Effector memory CD8-positive, alpha-beta T cell (primary cell): Measurements from ENCODE around the gene MBL2.

Experiments
- ATAC-seq: fragments of 150-1000 bp; cut with Tn5 transposase; replicated peaks from 2 replicates; pipeline ENCODE4 v1.10.0; 2021; ENCODE audit warnings: mild to moderate bottlenecking, moderate library complexity
- DNase-seq, 3 experiments: peaks; one replicate each; pipeline ENCODE4 v3.0.0; 2021
- H3K27ac Mint-ChIP-seq, 2 donors: one replicate each; pipeline ENCODE4 v1.8.0; 2022; ENCODE audit warnings: mild to moderate bottlenecking in 2 of 2, mixed read lengths in 2 of 2, moderate library complexity in 2 of 2
- H3K27me3 Mint-ChIP-seq, 2 donors: one replicate each; pipeline ENCODE4 v1.8.0; 2022; ENCODE audit warnings: mixed read lengths in 2 of 2
- H3K36me3 Mint-ChIP-seq: one replicate; pipeline ENCODE4 v1.8.0; 2022; ENCODE audit warnings: mild to moderate bottlenecking, moderate library complexity, mixed read lengths; ENCODE audit not compliant: insufficient read depth
- H3K4me1 Mint-ChIP-seq, 2 donors: one replicate each; pipeline ENCODE4 v1.8.0; 2022; ENCODE audit warnings: low read depth in 2 of 2, mixed read lengths in 2 of 2
- H3K4me3 Mint-ChIP-seq, 2 donors: one replicate each; pipeline ENCODE4 v1.8.0; 2022; ENCODE audit warnings: mild to moderate bottlenecking in 2 of 2, mixed read lengths in 2 of 2, moderate library complexity in 2 of 2
- H3K9me3 Mint-ChIP-seq, 2 donors: one replicate each; pipeline ENCODE4 v1.8.0; 2022; ENCODE audit warnings: mixed read lengths in 2 of 2
- total RNA-seq, 9 experiments: gene quantifications; one replicate each; lab custom pipeline; 2026; lab: John Stamatoyannopoulos, UW

Gene MBL2
- 0 reads per million in 9 experiments for total RNA-seq

DNA sequence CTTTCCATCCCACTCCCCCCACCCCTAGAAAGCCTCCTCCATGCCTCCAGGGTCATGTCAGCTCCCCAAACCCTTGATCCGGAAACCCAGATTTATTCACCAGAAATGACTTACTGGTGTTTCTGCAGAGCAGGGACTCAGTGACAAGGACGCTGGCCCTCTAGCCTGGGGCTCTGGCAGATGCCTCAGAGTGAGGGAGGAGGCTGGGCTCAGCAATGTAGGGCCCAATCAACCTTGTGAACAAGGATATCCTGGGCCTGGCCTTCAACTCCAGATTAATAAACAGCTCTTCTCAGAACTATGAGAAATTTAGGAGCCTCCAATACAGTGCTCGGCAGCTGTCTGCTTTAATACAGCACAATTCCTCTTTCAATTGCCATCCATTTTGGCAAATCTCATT, at the start of gene MBL2:
MBL2 (minus strand) TSS at position 162 of the 400 bp plus-strand sequence. CDS start 1,149 bp downstream, outside the sequence.
- DNase-seq (no peak), ATAC-seq (no peak)
- peaks cover 14 to 32% of the 10 kb centered on the region in 2 donors for H3K9me3 Mint-ChIP-seq
- no peaks in the 10 kb centered on the region for H3K4me1 Mint-ChIP-seq
- no peaks in the 10 kb centered on the region for H3K27me3 Mint-ChIP-seq
- no peak within 1 kb of the TSS for H3K27ac Mint-ChIP-seq
- no peaks in the 10 kb centered on the region for H3K36me3 Mint-ChIP-seq
- no peak within 1 kb of the TSS for H3K4me3 Mint-ChIP-seq

GRCh38 chr10:52820309-52820708, 47.7 kb upstream of the MBL2 start:
- Mint-ChIP-seq H3K4me3 (no peak overlapping the region), H3K27ac (no peak overlapping the region), H3K27me3 (no peaks in the 10 kb centered on the region), H3K9me3 (peaks cover 4 to 15% of the 10 kb centered on the region in 2 donors), H3K36me3 (no peaks in the 10 kb centered on the region), H3K4me1 (no peaks in the 10 kb centered on the region)
- no peak for ATAC-seq
- DNase-seq = no peak

DNA sequence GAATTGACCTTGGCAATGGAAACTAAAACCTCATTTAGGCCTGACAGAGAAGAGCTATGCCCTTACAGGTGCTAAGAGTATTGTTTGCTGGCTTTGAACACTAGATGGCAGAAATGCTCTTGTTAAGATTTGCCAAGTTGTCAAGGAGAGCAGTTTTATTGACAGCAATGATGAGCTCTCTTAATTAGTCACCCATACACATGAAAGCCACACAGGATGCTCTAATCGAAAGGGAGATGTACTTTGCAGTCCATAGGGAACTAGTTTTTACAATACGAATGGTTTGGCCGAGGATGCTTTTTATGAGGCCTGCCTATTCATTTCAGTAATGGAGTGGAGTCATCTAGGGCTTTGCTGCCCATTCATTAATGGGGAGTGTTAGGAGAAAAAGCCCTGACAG, 45.4 kb upstream of the MBL2 start:
- DNase-seq = no peak
- Mint-ChIP-seq H3K9me3 (peaks cover 9 to 25% of the 10 kb centered on the region in 2 donors), H3K27ac (no peak overlapping the region), H3K36me3 (no peaks in the 10 kb centered on the region), H3K27me3 (no peaks in the 10 kb centered on the region), H3K4me1 (no peaks in the 10 kb centered on the region), H3K4me3 (no peak overlapping the region)
- no peak for ATAC-seq

DNA sequence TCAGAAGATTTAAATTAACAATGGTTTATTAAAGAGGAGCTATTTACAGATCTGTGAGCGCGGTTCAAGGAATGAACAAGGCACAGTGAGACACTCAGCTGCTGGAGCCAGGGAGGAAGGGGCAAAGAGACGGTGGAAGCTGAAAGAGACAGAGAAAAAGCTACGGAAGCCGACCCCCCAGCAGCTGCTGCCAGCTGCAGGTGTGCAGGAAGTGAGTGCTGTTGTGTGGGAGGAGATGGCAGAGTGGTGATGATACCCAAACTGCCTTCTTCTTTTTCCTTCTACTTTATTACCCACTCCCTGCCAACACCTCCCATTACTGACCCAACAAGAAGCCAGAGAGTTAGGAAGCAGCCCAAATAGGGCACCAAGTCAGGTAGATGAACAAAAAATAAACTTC, 41.9 kb upstream of the MBL2 start:
- no peaks in the 10 kb centered on the region for H3K4me1 Mint-ChIP-seq
- H3K4me3 Mint-ChIP-seq = no peak overlapping the region
- DNase-seq (no peak), ATAC-seq (no peak)
- H3K9me3 Mint-ChIP-seq = peaks cover 7 to 17% of the 10 kb centered on the region in 2 donors
- H3K36me3 Mint-ChIP-seq = no peaks in the 10 kb centered on the region
- H3K27me3 Mint-ChIP-seq = no peaks in the 10 kb centered on the region
- H3K27ac Mint-ChIP-seq = no peak overlapping the region

- no peak overlapping the region for H3K4me3 Mint-ChIP-seq
- H3K9me3 Mint-ChIP-seq = peaks cover 5 to 25% of the 10 kb centered on the region in 2 donors
- H3K36me3 Mint-ChIP-seq = no peaks in the 10 kb centered on the region
- H3K4me1 Mint-ChIP-seq = no peaks in the 10 kb centered on the region
- H3K27me3 Mint-ChIP-seq = no peaks in the 10 kb centered on the region
- DNase-seq = no peak
- H3K27ac Mint-ChIP-seq = no peak overlapping the region
- ATAC-seq = no peak
Measured at GRCh38 chr10:52811776-52812175, 39.2 kb upstream of the MBL2 start.

- ATAC-seq = no peak
- no peak for DNase-seq
- Mint-ChIP-seq H3K36me3 (no peaks in the 10 kb centered on the region), H3K27ac (no peak overlapping the region), H3K4me1 (no peaks in the 10 kb centered on the region), H3K4me3 (no peak overlapping the region), H3K9me3 (peaks cover 5 to 22% of the 10 kb centered on the region in 2 donors), H3K27me3 (no peaks in the 10 kb centered on the region)
Measured at GRCh38 chr10:52810761-52811160, 38.2 kb upstream of the MBL2 start.

DNA sequence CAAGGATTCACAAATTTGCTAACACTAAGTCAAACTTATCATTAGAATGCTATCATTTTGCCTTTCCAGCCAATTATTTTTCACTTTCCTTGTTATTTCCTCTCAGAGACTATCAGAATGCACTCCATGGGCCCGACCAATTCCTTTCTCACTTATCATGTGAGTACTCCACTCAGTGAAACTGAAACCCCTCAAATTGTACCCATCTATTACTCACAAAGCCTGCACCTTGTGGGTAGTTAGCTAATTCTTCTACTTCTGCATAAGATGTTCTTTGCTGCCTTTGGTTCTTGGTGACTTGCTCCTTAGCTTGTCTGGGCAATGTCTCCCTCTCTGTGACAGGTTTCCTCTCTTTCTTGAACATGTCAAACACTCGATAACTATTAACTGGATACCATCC, 35.2 kb upstream of the MBL2 start:
- ATAC-seq = no peak
- H3K4me3 Mint-ChIP-seq = no peak overlapping the region
- no peaks in the 10 kb centered on the region for H3K27me3 Mint-ChIP-seq
- no peaks in the 10 kb centered on the region for H3K4me1 Mint-ChIP-seq
- H3K27ac Mint-ChIP-seq = no peak overlapping the region
- no peaks in the 10 kb centered on the region for H3K36me3 Mint-ChIP-seq
- H3K9me3 Mint-ChIP-seq = peaks cover 0 to 8% of the 10 kb centered on the region in 2 donors
- DNase-seq = no peak

- DNase-seq (no peak), ATAC-seq (no peak)
- H3K9me3 Mint-ChIP-seq = peaks cover 3 to 8% of the 10 kb centered on the region in 2 donors
- H3K27ac Mint-ChIP-seq = no peak overlapping the region
- H3K27me3 Mint-ChIP-seq = no peaks in the 10 kb centered on the region
- no peaks in the 10 kb centered on the region for H3K4me1 Mint-ChIP-seq
- H3K4me3 Mint-ChIP-seq = no peak overlapping the region
- no peaks in the 10 kb centered on the region for H3K36me3 Mint-ChIP-seq
Measured at GRCh38 chr10:52805414-52806285, 33.1 kb upstream of the MBL2 start.

DNA sequence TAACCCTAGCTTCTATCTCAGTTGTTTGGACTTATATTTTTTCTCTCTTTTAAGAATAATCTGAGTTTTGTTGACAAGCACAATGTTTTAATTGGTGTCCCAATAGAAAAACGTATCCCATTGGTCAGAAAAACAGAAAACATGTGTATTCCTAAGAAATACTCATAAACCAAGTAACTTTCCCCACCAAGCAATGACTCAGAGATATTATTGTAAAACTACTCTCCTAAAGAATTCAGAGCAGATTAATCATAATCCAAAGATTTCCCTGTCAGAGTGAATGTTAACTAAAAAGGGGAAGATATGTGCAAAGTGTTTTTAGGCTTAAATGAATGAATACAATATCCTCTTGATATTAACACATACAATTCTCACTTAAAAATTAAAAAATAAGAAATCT, 29.4 kb upstream of the MBL2 start:
- Mint-ChIP-seq H3K27ac (no peak overlapping the region), H3K36me3 (no peaks in the 10 kb centered on the region)
- no peak for ATAC-seq

GRCh38 chr10:52786098-52786497, 13.5 kb upstream of the MBL2 start:
- DNase-seq (no peak), ATAC-seq (no peak)
- Mint-ChIP-seq H3K4me3 (no peak overlapping the region), H3K4me1 (no peaks in the 10 kb centered on the region), H3K27ac (no peak overlapping the region), H3K9me3 (peaks cover 7 to 9% of the 10 kb centered on the region in 2 donors), H3K36me3 (no peaks in the 10 kb centered on the region), H3K27me3 (no peaks in the 10 kb centered on the region)

More for the DNA sequence above, 29.4 kb upstream of the MBL2 start:
- H3K4me1 Mint-ChIP-seq = no peaks in the 10 kb centered on the region
- H3K9me3 Mint-ChIP-seq = peaks cover under 1 to 3% of the 10 kb centered on the region in 2 donors
- no peak for DNase-seq
- H3K27me3 Mint-ChIP-seq = no peaks in the 10 kb centered on the region
- no peak overlapping the region for H3K4me3 Mint-ChIP-seq

DNA sequence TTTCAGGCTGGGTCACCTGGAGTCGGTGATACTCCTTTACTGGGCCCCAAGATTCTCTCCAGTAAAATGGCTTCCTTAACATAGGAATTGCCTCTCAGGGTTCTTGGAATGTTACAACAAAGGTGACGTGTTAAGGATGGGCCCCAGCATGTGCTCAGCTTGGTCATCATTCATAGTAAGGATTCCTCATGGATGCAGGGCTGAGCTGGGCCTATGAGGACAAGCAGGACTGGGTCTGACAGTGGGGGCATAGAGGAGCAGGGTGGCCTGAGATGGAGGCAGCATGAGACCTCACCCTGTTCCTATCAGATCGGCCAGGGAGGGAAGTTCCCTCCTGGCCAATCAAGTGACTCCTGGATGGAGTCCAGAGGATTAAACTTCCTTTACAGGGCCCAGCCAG, 12.8 kb upstream of the MBL2 start:
- no peaks in the 10 kb centered on the region for H3K36me3 Mint-ChIP-seq
- peaks cover 9% of the 10 kb centered on the region in 2 donors for H3K9me3 Mint-ChIP-seq
- no peaks in the 10 kb centered on the region for H3K27me3 Mint-ChIP-seq
- H3K27ac Mint-ChIP-seq = no peak overlapping the region
- DNase-seq (no peak), ATAC-seq (no peak)
- no peaks in the 10 kb centered on the region for H3K4me1 Mint-ChIP-seq
- H3K4me3 Mint-ChIP-seq = no peak overlapping the region

- peaks cover 9 to 19% of the 10 kb centered on the region in 2 donors for H3K9me3 Mint-ChIP-seq
- H3K4me3 Mint-ChIP-seq = no peak overlapping the region
- H3K27me3 Mint-ChIP-seq = no peaks in the 10 kb centered on the region
- no peaks in the 10 kb centered on the region for H3K4me1 Mint-ChIP-seq
- H3K27ac Mint-ChIP-seq = no peak overlapping the region
- H3K36me3 Mint-ChIP-seq = no peaks in the 10 kb centered on the region
- ATAC-seq (no peak), DNase-seq (no peak)
Measured at GRCh38 chr10:52783726-52784125, 11.1 kb upstream of the MBL2 start.

DNA sequence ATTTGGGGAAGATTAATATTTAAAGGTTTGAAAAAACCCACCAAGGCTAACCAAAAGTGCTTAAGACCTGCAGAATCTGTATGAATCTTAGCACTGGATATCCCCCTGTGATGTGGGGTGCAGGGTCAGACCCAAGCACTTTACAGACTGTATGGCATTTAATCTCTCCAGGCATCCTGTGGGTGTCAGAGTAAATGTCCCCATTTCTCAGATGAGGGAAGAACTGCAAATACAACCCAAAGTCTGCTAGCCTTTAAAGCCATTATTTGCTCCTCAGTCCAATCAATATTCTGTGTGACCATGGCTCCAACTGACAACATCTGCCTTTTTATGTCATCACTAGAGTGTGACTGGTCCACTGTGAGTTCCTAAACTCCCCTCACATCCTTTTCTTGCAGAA, 10.0 kb upstream of the MBL2 start:
- Mint-ChIP-seq H3K4me1 (no peaks in the 10 kb centered on the region), H3K27me3 (no peaks in the 10 kb centered on the region), H3K27ac (no peak overlapping the region), H3K36me3 (no peaks in the 10 kb centered on the region), H3K4me3 (no peak overlapping the region), H3K9me3 (peaks cover 9 to 19% of the 10 kb centered on the region in 2 donors)
- ATAC-seq (no peak), DNase-seq (no peak)

GRCh38 chr10:52780391-52781155, 8.0 kb upstream of the MBL2 start:
- Mint-ChIP-seq H3K27me3 (no peaks in the 10 kb centered on the region), H3K4me1 (no peaks in the 10 kb centered on the region), H3K4me3 (no peak overlapping the region), H3K9me3 (peaks cover 12 to 32% of the 10 kb centered on the region in 2 donors), H3K27ac (no peak overlapping the region), H3K36me3 (no peaks in the 10 kb centered on the region)
- no peak for ATAC-seq
- DNase-seq = no peak
